Thymus (tissue), 11 donors: ENCODE results near the gene SHISAL2A. TPM values are rescaled to one million over a fixed set of nuclear protein-coding genes. Genes with fewer than 3 reads are reported as not detected.
A peak's percentile ranks its signal among the peaks of the same experiment; 100 is the strongest.

Source experiments
- DNase-seq, 9 donors: peaks; one replicate each; pipeline ENCODE4 v3.0.0-alpha.2; 2013; ENCODE audit warnings: low spot score in 9 of 9, low read depth in 6 of 9, missing footprints in 1 of 9
- H3K27ac ChIP-seq, 2 donors: one replicate each; pipeline ENCODE4 v1.5.1; 2013; ENCODE audit warnings: control low read depth in 1 of 2, low read depth in 1 of 2, low read length in 1 of 2, mild to moderate bottlenecking in 1 of 2, moderate library complexity in 1 of 2
- H3K27me3 ChIP-seq, 2 donors: one replicate each; pipeline ENCODE4 v1.5.1; 2013; ENCODE audit warnings: low read length in 1 of 2; ENCODE audit not compliant: control insufficient read depth in 2 of 2, insufficient read depth in 1 of 2
- H3K36me3 ChIP-seq, 2 donors: one replicate each; pipeline ENCODE4 v1.5.1; 2013; ENCODE audit warnings: low read length in 1 of 2, mild to moderate bottlenecking in 1 of 2, moderate library complexity in 1 of 2; ENCODE audit not compliant: control insufficient read depth in 2 of 2, insufficient read depth in 2 of 2
- H3K4me1 ChIP-seq, 2 donors: one replicate each; pipeline ENCODE4 v1.5.1; 2013; ENCODE audit warnings: low read length in 2 of 2; ENCODE audit not compliant: control insufficient read depth in 2 of 2, insufficient read depth in 2 of 2
- H3K4me3 ChIP-seq, 2 donors: one replicate each; pipeline ENCODE4 v1.5.1; 2013; ENCODE audit warnings: low read length in 2 of 2, control low read depth in 1 of 2, mild to moderate bottlenecking in 1 of 2
- H3K9me3 ChIP-seq, 2 donors: one replicate each; pipeline ENCODE4 v1.5.1; 2013; ENCODE audit warnings: low read length in 1 of 2, mild to moderate bottlenecking in 1 of 2; ENCODE audit not compliant: control insufficient read depth in 2 of 2, insufficient read depth in 1 of 2
- WGBS: extraction: QIAGEN DNeasy Blood & Tissue Kit; methylation state at CpG from one replicate; pipeline ENCODE4 v1.1.7; 2013; 5-methylcytosine and 5-hydroxymethylcytosine counted together
- polyA plus RNA-seq: library from polyadenylated mRNA; stranded (reverse); fragments of 200-250 nt; gene quantifications from one replicate; pipeline ENCODE4 v1.2.3, GENCODE V29; 2013
- total RNA-seq: library from RNA; stranded (reverse); fragments of 120-200 nt; gene quantifications from one replicate; pipeline ENCODE4 v1.2.4, GENCODE V29; 2013
- donor health status: healthy.

SHISAL2A gene
- total and polyA plus RNA-seq, 2 donors = 0.61 to 2.6 TPM

DNA sequence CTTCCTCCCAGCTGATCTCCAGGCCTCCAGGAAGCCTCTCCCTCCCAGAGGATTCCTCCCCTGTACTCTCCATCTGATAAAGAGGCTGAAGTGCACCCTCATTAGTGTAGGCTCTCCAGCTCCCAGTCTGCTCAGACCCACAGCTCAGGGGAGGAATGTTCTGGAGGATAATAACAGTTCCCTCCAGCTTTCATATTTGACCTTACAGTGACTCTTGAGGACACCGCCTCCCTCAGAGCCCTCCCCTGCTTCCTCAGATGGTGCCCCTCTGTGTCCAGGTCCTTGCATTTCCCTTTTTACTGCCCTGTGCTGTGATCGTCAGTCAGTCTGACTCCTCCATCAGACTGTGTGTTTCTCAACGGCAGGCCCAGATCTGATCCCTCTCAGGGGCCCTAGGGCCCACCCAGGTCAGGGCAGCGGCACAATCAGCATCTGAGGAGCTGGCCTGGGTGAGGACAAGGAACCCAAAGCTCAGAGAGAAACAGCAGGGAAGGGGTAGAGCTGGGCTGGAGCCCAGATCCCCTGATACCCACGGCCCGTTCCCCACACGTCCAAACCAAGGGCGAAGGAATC lies 1.1 kb upstream of the SHISAL2A start:
- H3K4me3 ChIP-seq = no peak overlapping the region
- H3K9me3 ChIP-seq = no peaks in the 10 kb centered on the region
- H3K36me3 ChIP-seq = no peaks in the 10 kb centered on the region
- peaks cover 2 to 30% of the 10 kb centered on the region in 2 donors for H3K27me3 ChIP-seq
- H3K27ac ChIP-seq = no peak overlapping the region
- H3K4me1 ChIP-seq = peaks cover 9 to 15% of the 10 kb centered on the region in 2 donors
- DNase-seq = no peak
- WGBS = 93% methylated on average over 8 of the region's 8 CpGs

DNA sequence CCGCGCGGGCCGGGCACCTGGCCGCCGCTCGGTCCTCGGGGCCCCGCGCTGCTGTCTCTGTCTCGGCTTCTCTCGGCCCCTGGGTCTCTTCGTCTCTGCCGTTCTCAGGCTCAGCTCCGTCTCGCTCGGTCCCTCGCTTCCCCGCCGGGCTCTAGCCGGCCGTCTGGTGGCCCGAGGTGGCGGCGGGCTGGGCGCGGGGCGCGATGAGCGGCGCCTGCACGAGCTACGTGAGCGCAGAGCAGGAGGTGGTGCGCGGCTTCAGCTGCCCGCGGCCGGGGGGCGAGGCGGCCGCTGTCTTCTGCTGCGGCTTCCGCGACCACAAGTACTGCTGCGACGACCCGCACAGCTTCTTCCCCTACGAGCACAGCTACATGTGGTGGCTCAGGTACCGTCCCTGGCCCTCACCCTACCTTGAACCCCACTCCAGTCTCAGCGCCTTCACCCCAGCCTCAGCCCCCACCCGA lies 355 bp downstream of the SHISAL2A start:
- H3K4me3 ChIP-seq = peak overlapping the region in 1 of 2 donors; percentile 56
- DNase-seq = peak in 2 of 9 donors; percentile 23 to 40
- peaks cover 2 to 30% of the 10 kb centered on the region in 2 donors for H3K27me3 ChIP-seq
- H3K36me3 ChIP-seq = no peaks in the 10 kb centered on the region
- H3K27ac ChIP-seq = no peak overlapping the region
- 3% methylated on average over 52 of the region's 52 CpGs for WGBS
- H3K9me3 ChIP-seq = no peaks in the 10 kb centered on the region
- peaks cover 16 to 28% of the 10 kb centered on the region in 2 donors for H3K4me1 ChIP-seq

DNA sequence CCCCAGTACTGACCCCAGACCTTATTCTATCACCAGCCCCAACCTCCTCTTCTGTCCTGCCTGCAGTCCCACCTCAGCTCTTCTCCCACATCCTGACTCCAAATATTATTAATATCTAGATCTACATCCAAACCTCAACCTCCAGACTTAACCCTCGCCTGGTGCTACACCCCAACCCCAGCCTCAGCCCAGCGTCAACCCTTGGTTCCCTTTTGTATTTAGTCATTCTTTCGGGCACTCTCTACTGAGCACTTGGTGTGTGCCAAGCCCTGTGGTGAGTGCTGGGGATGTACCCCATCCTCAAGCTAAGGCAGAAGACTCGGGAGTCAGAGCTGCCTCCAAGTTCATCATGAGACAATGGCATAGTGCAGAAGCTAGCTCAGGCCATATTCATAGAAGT lies 1.1 kb downstream of the SHISAL2A start:
- no peak overlapping the region for H3K4me3 ChIP-seq
- no peak for DNase-seq
- H3K27ac ChIP-seq = no peak overlapping the region
- H3K36me3 ChIP-seq = no peaks in the 10 kb centered on the region
- peaks cover 2 to 30% of the 10 kb centered on the region in 2 donors for H3K27me3 ChIP-seq
- no peaks in the 10 kb centered on the region for H3K9me3 ChIP-seq
- peaks cover 16 to 28% of the 10 kb centered on the region in 2 donors for H3K4me1 ChIP-seq
- 97% methylated on average over 4 of the region's 4 CpGs for WGBS

DNA sequence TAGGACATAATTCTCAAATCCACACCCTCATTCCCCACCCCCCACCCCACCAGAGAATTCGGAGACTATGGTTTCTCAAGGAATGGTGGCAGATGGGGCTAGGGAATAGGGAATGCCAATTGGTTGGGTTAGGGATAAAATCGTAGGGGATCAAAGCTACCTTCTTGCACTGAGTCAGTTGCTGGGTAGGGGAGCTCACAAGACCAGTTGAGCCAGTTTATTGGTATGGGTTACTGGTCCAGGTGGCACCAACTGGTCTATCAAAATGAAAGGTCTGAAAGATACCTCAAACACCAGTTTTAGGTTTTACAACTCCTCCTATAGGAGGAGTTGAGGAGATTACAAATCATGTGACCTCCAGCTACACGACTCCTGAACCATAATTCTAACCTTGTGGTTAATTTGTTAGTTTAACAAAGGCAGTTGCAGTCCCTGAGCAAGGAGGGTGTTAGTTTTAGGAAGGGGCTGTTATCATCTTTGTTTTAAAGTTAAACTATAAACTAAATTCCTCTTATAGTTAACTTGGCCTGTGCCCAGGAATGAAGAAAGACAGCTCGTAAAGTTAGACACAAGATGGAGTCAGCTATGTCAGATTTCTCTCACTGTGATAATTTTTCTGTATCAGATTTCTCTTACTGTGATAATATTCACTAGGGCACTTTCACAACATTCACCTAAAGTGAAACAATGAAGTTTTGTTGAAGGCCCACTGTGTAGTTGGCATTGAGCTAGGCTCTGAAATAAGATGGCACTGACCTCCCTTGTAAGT lies 2.5 kb downstream of the SHISAL2A start:
- Histone ChIP-seq H3K4me3 (no peak overlapping the region), H3K27me3 (peaks cover 2 to 30% of the 10 kb centered on the region in 2 donors), H3K36me3 (no peaks in the 10 kb centered on the region), H3K4me1 (peaks cover 16 to 28% of the 10 kb centered on the region in 2 donors), H3K27ac (peak overlapping the region in 1 of 2 donors; percentile 62), H3K9me3 (no peaks in the 10 kb centered on the region)
- no peak for DNase-seq
- 79% methylated on average over 4 of the region's 4 CpGs for WGBS

DNA sequence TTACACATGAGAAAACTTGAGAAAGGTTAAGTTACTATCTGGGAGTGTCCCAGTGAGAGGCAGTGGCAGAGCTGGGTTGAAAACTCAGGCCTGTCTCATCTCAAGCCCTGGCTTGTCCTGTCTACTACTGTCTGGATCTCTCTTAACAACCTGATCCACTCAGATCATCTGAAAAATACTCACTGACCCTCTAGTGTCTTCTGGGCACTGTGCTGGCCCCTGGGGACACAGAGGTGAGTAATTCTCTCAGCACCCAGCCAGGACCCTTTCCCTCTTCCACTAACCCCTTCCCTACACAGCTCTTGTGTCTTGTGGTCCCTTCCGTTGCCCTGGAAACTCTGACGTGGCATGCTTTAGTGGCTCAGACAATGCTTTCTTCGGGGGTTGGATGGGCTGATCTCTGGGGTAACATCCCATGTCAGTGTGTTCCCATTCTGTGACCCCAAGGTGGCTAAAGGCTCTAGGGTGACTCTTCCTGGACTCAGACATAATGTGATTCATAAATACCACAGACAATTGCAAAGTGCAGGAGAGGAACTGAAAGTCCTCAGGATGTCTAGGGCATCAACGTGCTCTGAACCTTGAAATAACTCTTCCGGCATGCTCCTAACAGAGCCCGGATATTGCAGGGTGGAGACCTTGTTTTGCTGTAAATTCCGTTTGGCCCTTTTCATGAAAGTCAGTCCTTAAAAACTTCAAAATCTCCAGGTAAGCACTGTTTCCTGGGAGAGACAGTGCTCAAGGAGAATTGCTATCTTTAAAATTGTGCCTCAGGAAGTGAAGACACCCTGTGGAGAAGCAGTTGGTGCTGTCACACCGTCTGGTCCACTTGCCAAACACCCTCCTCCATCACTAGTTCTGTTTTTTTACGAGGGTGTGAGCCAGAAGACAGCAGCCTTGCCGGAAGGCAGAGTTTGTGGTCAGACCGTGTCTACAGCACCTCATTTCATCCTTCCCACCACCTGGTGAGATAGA lies 4.0 kb downstream of the SHISAL2A start:
- H3K4me3 ChIP-seq = no peak overlapping the region
- H3K27ac ChIP-seq = peak overlapping the region; percentile 67 to 71
- peak in 8 of 9 donors; percentile 25 to 79 (median 44) for DNase-seq
- H3K9me3 ChIP-seq = no peaks in the 10 kb centered on the region
- 12% methylated on average over 11 of the region's 11 CpGs for WGBS
- H3K36me3 ChIP-seq = no peaks in the 10 kb centered on the region
- peaks cover 16 to 28% of the 10 kb centered on the region in 2 donors for H3K4me1 ChIP-seq
- H3K27me3 ChIP-seq = peaks cover 2 to 24% of the 10 kb centered on the region in 2 donors

DNA sequence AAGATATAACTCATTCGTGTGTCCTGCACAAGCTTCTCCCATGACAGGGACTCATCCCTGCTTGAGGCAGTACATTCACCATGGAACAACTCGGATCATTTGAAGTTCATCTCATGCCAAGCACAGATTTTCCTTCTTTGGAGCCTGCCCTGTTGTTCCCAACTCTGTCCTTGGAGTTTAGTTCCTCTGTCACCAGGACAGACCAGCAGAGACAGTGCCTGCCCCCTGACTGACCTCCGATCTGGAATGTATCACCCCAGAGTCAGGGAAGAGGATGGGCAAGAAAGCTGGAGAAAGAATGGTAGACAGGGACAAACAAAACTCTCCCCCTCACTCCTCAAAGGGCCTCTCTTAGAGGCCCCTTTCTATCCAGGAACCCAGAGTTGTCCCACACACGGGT lies 5.0 kb downstream of the SHISAL2A start:
- WGBS = 97% methylated on average over 4 of the region's 4 CpGs
- DNase-seq = no peak
- H3K27ac ChIP-seq = peak overlapping the region in 1 of 2 donors; percentile 67
- peaks cover 0 to 15% of the 10 kb centered on the region in 2 donors for H3K27me3 ChIP-seq
- no peak overlapping the region for H3K4me3 ChIP-seq
- H3K9me3 ChIP-seq = no peaks in the 10 kb centered on the region
- H3K4me1 ChIP-seq = peaks cover 12 to 21% of the 10 kb centered on the region in 2 donors
- H3K36me3 ChIP-seq = no peaks in the 10 kb centered on the region

DNA sequence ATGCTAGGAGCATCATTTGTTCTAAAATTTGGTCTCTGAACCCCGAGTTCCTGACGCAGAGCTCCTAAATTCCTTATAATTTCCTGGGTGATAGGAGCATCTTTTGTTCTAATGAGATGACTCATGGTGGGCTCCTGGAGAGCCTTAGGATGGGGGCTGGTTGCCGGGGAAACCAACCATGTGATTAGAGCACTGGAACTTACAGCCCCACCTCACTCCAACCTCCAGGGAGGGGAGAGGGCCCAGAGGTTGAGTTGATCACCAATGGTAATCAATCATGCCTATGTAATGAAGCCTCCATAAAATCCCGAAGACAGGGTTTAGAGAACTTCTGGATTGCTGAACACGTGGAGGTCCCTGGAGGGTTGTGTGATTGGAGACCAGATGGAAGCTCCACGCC lies 7.7 kb downstream of the SHISAL2A start:
- 98% methylated on average over 6 of the region's 6 CpGs for WGBS
- H3K27me3 ChIP-seq = no peaks in the 10 kb centered on the region

DNA sequence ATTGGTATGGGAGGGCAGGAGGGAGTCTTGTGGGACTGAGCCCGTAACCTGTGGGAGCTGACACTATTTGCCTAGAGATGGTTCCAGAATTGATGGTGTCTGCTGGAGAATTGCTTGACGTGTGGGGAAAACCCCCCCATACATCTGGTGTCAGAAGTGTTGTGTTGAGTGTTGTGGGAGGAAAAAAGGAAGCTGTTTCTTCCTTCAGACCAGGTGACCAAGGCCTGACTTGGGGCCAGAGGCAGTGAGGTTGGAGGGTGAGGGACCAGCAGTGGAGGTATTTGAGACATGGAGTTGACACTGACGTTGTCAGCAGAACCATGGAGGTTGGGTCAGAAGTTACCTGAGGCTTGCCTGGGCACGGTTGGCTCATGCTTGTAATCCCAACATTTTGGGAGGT lies 8.3 kb downstream of the SHISAL2A start:
- H3K4me1 ChIP-seq = peaks cover 12 to 17% of the 10 kb centered on the region in 2 donors
- no peak for DNase-seq
- no peak overlapping the region for H3K4me3 ChIP-seq
- no peak overlapping the region for H3K27ac ChIP-seq
- H3K9me3 ChIP-seq = no peaks in the 10 kb centered on the region
- no peaks in the 10 kb centered on the region for H3K27me3 ChIP-seq
- 79% methylated on average over 4 of the region's 4 CpGs for WGBS
- H3K36me3 ChIP-seq = no peaks in the 10 kb centered on the region

More for the DNA sequence above, 7.7 kb downstream of the SHISAL2A start:
- H3K27ac ChIP-seq = no peak overlapping the region
- no peak overlapping the region for H3K4me3 ChIP-seq
- H3K36me3 ChIP-seq = no peaks in the 10 kb centered on the region
- peaks cover 12 to 17% of the 10 kb centered on the region in 2 donors for H3K4me1 ChIP-seq
- H3K9me3 ChIP-seq = no peaks in the 10 kb centered on the region
- no peak for DNase-seq
